Measurements from ENCODE around the gene STPG1. TPM values are rescaled to one million over a fixed set of nuclear protein-coding genes. Genes with fewer than 3 reads are reported as not detected.

The STPG1 gene
- total and polyA plus RNA-seq, 8 donors = 7.8 to 11.1 (median 9.0) TPM

DNA sequence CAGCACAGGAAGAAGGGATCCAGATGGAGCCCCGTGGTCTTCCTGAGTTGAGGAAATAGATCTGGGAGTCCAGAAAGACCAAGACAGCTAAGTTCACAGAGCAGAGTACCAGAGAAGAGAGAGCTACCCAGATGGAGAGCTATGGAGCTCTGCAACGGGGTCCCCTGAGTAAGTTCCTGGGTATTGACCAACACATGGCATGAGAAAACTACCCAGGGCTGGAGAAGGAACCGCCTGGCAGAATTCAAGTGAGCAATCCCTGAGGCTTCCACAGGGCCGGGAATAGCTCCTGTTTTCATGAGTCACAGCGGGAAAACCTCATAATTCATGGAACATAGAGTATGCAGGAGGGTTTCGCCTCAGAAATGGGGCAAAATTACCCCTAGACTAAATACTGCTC is 19.7 kb downstream of the STPG1 start:
- peaks cover 4 to 32% of the 10 kb centered on the region in 2 donors for H3K4me1 ChIP-seq
- no peaks in the 10 kb centered on the region for H3K27me3 ChIP-seq
- intact Hi-C loops (cut with DNase I) = no loop called here
- ATAC-seq (no peak), DNase-seq (no peak)
- peak overlapping the region in 1 of 2 donors; percentile 45 for H3K27ac ChIP-seq
- H3K4me3 ChIP-seq = no peak overlapping the region
- TF ChIP-seq, protein P1, sequence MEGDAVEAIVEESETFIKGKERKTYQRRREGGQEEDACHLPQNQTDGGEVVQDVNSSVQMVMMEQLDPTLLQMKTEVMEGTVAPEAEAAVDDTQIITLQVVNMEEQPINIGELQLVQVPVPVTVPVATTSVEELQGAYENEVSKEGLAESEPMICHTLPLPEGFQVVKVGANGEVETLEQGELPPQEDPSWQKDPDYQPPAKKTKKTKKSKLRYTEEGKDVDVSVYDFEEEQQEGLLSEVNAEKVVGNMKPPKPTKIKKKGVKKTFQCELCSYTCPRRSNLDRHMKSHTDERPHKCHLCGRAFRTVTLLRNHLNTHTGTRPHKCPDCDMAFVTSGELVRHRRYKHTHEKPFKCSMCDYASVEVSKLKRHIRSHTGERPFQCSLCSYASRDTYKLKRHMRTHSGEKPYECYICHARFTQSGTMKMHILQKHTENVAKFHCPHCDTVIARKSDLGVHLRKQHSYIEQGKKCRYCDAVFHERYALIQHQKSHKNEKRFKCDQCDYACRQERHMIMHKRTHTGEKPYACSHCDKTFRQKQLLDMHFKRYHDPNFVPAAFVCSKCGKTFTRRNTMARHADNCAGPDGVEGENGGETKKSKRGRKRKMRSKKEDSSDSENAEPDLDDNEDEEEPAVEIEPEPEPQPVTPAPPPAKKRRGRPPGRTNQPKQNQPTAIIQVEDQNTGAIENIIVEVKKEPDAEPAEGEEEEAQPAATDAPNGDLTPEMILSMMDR (IDR thresholded peaks at IDR 0.05) = no peak
- no peaks in the 10 kb centered on the region for H3K9me3 ChIP-seq
- no peaks in the 10 kb centered on the region for H3K36me3 ChIP-seq

DNA sequence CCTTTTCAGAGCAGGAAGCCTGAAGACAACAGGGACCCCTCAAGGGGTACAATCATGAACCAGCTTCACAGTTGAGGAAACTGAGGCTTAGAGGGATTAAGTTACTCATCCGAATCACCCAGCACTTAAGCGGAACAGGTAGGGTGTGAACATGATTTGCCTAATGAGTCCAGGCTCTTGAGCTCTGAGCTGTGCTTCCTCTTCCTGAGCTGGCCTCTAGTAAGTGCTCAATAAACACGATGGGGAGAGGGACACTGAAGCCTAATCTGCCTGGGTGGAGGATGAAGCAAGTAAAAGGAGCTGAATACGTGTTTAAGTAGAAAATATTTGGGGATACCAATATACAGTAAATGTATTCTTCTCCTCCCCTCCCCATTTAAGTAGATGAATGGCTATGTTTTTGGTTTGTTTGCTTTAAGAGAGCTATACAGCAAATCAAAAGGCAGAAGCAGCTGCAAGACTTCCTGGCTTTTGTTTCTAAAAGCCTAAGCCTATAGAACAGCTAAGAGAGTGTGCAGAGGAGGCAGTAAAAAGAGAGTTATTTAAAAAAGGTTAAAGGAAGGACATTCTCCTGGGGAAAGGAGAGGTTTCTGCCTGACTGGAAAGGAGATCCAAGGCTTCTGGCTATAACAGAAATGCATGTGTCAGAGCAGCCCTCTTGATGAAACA is 20.5 kb downstream of the STPG1 start:
- DNase-seq (no peak), ATAC-seq (no peak)
- no peak overlapping the region for H3K4me3 ChIP-seq
- peaks cover 4 to 37% of the 10 kb centered on the region in 2 donors for H3K4me1 ChIP-seq
- H3K27me3 ChIP-seq = no peaks in the 10 kb centered on the region
- TF ChIP-seq, protein P1 (IDR thresholded peaks at IDR 0.05) = no peak
- H3K36me3 ChIP-seq = no peaks in the 10 kb centered on the region
- H3K27ac ChIP-seq = peak overlapping the region; percentile 45
- intact Hi-C loops (cut with DNase I) = no loop called here
- H3K9me3 ChIP-seq = no peaks in the 10 kb centered on the region

DNA sequence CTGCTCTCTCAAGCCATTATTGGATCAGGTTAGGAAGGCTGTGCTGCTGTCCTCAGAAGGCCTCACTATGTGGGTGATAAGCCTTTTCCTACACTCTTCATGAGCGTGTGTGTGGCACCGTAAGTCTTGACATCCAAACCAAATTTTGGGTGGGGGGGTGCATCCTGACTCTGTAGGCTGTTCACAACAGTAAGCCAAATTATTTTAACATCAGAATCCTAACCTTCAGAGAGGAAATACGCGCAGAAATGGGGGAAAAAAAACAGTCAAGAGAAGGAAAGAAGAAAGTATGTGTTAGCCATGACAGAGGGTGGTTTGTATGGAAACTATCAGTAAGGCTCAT is 21.0 kb downstream of the STPG1 start:
- Histone ChIP-seq H3K27ac (peak overlapping the region; percentile 45), H3K9me3 (no peaks in the 10 kb centered on the region), H3K4me3 (no peak overlapping the region), H3K4me1 (peaks cover 4 to 40% of the 10 kb centered on the region in 2 donors), H3K36me3 (no peaks in the 10 kb centered on the region), H3K27me3 (no peaks in the 10 kb centered on the region)
- DNase-seq (no peak), ATAC-seq (no peak)
- TF ChIP-seq, protein P1 (IDR thresholded peaks at IDR 0.05) = no peak
- intact Hi-C loops (cut with DNase I) = no loop called here

GRCh38 chr1:24391882-24392603 is 21.5 kb downstream of the STPG1 start:
- H3K4me3 ChIP-seq = no peak overlapping the region
- H3K9me3 ChIP-seq = no peaks in the 10 kb centered on the region
- H3K36me3 ChIP-seq = no peaks in the 10 kb centered on the region
- intact Hi-C loops (cut with DNase I) = loop anchor here in 1 of 2 donors (2.0 kb wide), 1 partner anchor 189 kb away; no protein-coding TSS in a partner anchor
- peaks cover 4 to 40% of the 10 kb centered on the region in 2 donors for H3K4me1 ChIP-seq
- H3K27me3 ChIP-seq = no peaks in the 10 kb centered on the region
- peak overlapping the region; percentile 45 for H3K27ac ChIP-seq
- peak in 2 of 4 donors; percentile 32 to 58 for DNase-seq
- ATAC-seq = peak; percentile 92
- TF ChIP-seq, protein P1 (IDR thresholded peaks at IDR 0.05) = peak; percentile 64 to 69

Data from left lung (tissue), 10 donors.